Activated naive CD8-positive, alpha-beta T cell treated with anti-CD3 and anti-CD28 coated beads, Interleukin-2, amount 50 U/mL, for 16 hours (primary cell): ENCODE results near the gene CHRNA1.
"Not testable (repeated sequence)": the region's sequence is repeated elsewhere in the genome, so short reads cannot be mapped to it uniquely, and the experiment has no call there.

Experiments used
- DNase-seq: peaks from one replicate; pipeline ENCODE4 v3.0.0-alpha.2; 2020; ENCODE audit warnings: low read depth, low spot score

Gene CHRNA1

GRCh38 chr2:174717916-174718315, 46.4 kb downstream of the CHRNA1 start:
- no peak for DNase-seq

GRCh38 chr2:174717273-174717672, 47.0 kb downstream of the CHRNA1 start:
- no peak for DNase-seq

- DNase-seq = no peak
Measured at GRCh38 chr2:174716785-174717184, 47.5 kb downstream of the CHRNA1 start.

GRCh38 chr2:174713686-174714085, 50.6 kb downstream of the CHRNA1 start:
- no peak for DNase-seq

GRCh38 chr2:174711206-174711605, 53.1 kb downstream of the CHRNA1 start:
- no peak for DNase-seq

DNA sequence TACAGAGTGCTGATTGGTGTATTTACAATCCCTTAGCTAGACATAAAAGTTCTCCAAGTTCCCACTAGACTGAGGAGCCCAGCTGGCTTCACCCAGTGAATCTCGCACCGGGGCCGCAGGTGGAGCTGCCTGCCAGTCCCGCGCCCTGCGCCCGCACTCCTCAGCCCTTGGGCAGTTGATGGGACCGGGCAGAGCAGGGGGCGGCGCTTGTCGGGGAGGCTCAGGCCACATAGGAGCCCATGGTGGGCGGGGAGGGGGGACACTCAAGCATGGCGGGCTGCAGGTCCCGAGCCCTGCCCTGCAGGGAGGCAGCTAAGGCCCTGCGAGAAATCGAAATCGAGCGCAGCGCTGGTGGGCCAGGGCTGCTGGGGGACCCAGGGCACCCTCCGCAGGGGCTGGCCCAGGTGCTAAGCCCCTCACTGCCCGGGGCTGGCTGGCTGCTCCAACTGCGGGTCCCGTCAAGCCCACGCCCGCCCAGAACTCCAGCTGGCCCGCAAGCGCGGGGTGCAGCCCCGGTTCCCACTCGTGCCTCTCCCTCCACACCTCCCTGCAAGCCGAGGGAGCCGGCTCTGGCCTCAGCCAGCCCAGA, 54.8 kb downstream of the CHRNA1 start:
- DNase-seq = not testable (repeated sequence)

DNA sequence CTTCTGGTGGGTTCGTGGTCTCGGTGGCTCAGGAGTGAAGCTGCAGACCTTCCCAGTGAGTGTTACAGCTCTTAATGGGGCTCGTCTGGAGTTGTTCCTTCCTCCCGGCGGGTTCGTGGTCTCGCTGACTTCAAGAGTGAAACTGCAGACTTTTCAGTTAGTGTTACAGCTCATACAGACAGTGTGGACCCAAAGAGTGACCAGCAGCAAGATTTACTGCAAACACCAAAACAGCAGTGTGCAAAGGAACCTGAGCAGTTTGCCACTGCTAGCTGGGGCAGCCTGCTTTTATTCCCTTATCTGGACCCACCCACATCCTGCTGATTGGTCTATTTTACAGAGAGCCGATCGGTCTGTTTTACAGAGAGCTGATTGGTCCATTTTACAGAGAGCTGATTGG, 55.6 kb downstream of the CHRNA1 start:
- DNase-seq = no peak

DNA sequence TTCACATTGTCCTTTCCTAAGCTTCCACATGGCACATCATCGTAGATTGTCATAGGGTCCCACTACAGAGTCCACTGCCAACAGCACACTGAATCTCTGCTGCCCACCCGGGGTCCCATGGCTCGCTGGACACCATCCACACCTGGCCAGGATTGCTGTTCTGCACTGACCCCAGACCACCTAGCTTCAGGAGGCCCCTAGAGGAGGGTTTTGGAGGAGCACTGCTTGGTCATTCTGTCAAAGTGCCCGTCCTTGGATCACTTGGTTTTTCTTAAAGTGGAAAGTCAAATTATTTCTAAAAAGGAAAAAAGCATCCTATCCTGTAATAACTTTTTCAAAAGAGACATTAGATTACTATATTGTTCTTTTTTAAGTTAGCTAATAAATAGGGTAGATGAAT, 59.0 kb downstream of the CHRNA1 start:
- DNase-seq = no peak

DNA sequence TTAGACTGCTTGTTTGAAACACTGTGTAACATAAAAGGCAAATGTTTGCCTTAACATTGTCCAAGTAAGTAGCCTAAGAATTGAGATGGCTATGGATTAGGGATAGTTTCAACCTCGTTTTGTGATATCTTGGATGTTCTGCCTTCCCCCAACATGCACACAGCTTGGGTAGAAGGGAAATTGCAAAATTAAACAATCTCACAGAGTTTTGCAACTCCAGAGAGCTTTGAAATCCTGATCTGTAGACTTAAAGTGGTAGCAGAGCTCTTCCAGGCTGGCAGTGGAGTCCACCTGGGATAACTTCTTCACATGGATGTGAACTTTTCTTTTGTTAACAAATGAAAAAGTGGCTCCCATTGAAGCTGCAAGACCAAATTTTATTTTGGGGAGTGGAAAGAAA, 59.6 kb downstream of the CHRNA1 start:
- no peak for DNase-seq

- no peak for DNase-seq
Measured at GRCh38 chr2:174704061-174704460, 60.2 kb downstream of the CHRNA1 start.

- DNase-seq = no peak
Measured at GRCh38 chr2:174703430-174703829, 60.8 kb downstream of the CHRNA1 start.

GRCh38 chr2:174702541-174702940, 61.7 kb downstream of the CHRNA1 start:
- DNase-seq = no peak

DNA sequence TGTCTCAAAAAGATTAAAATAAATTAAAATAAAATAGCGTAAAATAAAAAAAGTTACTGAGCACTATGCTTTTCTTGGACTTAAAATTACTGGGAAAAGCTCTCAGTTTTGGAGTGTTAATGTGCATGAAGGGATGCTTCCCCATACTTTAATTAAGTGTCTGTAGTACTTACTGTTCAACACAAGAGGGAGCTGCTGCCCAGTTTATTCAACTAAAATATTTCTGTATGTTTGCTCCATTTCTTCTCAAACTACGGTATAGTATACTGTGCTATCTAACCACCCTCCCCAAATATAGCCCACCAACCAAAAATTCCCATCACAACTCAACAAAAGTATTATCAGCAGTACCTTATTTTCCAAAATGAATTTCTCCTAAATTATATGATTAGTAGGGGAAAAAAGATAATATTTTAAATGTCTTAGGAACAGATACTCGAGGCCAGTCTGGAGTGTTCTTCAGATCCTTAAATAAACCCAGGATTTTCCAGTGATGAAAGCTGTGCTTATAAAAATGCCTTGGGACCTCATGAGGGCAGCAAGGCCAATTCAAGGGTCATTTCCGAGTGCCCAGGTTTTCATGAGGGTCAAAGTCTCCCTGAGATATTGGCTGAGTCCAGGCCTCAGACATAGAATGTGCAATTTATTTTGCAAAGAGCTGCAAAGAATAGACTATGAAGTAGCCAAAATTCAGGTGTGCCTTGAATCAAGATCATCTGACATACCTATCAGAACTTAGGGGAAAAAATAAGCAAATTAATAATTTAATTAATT, 64.1 kb downstream of the CHRNA1 start:
- no peak for DNase-seq
